Measurements from ENCODE around the gene TICAM2.

Gene TICAM2

GRCh38 chr5:115616472-115616871, 14.2 kb upstream of the TICAM2 start:
- no peak for ATAC-seq
- TF ChIP-seq TCF4 (CRISPR knock-in tag; IDR thresholded peaks at IDR 0.05; ENCODE audit: borderline replicate concordance), result no peak
- no peak for TF ChIP-seq BACH2 (CRISPR knock-in tag; IDR thresholded peaks at IDR 0.05; ENCODE audit: borderline replicate concordance)
- TF ChIP-seq GLIS3 (CRISPR knock-in tag; IDR thresholded peaks at IDR 0.05), result no peak
- no peak for TF ChIP-seq ZNF70 (CRISPR knock-in tag; IDR thresholded peaks at IDR 0.05)

- TF ChIP-seq, protein P1, sequence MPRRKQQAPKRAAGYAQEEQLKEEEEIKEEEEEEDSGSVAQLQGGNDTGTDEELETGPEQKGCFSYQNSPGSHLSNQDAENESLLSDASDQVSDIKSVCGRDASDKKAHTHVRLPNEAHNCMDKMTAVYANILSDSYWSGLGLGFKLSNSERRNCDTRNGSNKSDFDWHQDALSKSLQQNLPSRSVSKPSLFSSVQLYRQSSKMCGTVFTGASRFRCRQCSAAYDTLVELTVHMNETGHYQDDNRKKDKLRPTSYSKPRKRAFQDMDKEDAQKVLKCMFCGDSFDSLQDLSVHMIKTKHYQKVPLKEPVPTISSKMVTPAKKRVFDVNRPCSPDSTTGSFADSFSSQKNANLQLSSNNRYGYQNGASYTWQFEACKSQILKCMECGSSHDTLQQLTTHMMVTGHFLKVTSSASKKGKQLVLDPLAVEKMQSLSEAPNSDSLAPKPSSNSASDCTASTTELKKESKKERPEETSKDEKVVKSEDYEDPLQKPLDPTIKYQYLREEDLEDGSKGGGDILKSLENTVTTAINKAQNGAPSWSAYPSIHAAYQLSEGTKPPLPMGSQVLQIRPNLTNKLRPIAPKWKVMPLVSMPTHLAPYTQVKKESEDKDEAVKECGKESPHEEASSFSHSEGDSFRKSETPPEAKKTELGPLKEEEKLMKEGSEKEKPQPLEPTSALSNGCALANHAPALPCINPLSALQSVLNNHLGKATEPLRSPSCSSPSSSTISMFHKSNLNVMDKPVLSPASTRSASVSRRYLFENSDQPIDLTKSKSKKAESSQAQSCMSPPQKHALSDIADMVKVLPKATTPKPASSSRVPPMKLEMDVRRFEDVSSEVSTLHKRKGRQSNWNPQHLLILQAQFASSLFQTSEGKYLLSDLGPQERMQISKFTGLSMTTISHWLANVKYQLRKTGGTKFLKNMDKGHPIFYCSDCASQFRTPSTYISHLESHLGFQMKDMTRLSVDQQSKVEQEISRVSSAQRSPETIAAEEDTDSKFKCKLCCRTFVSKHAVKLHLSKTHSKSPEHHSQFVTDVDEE (CRISPR knock-in tag; IDR thresholded peaks at IDR 0.05), result no peak
- TF ChIP-seq OSR1 (CRISPR knock-in tag; IDR thresholded peaks at IDR 0.05), result no peak
- ATAC-seq, result no peak
Observed at GRCh38 chr5:115611873-115612272, 9.6 kb upstream of the TICAM2 start.

DNA sequence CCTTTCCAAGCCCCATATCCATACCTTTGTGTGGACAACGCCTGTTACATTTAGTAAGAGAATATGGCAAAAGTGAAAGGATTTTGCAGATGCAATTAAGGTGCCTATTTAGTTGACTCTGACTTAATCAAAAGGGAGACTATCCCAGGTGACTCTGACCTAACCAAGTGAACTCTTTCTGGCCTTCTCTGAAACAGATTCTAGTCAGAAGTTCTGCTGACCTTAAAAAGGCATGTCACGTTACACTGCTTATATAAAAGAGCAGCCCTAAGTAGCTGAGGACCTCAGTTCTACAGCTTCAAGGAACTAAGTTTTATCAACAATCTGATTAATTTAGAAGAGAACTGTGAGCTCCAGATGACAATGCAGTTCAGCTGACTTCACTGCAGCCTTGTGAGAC, 5.7 kb upstream of the TICAM2 start:
- ATAC-seq, result no peak
- TF ChIP-seq PATZ1 (CRISPR knock-in tag; IDR thresholded peaks at IDR 0.05; ENCODE audit: borderline replicate concordance), result no peak
- no peak for TF ChIP-seq BACH2 (CRISPR knock-in tag; IDR thresholded peaks at IDR 0.05; ENCODE audit: borderline replicate concordance)
- no peak for TF ChIP-seq GLIS3 (CRISPR knock-in tag; IDR thresholded peaks at IDR 0.05)
- no peak for TF ChIP-seq ARNTL (CRISPR knock-in tag; IDR thresholded peaks at IDR 0.05; ENCODE audit: borderline replicate concordance, low read depth)
- no peak for TF ChIP-seq CSDC2 (CRISPR knock-in tag; IDR thresholded peaks at IDR 0.05)
- no peak for TF ChIP-seq RARB (CRISPR knock-in tag; IDR thresholded peaks at IDR 0.05)
- no peak for TF ChIP-seq ZFP30 (CRISPR knock-in tag; IDR thresholded peaks at IDR 0.05)
- no peak for TF ChIP-seq POU6F1 (CRISPR knock-in tag; IDR thresholded peaks at IDR 0.05; ENCODE audit: borderline replicate concordance, low read depth)
- no peak for TF ChIP-seq ZC3H10 (CRISPR knock-in tag; IDR thresholded peaks at IDR 0.05)
- TF ChIP-seq OSR1 (CRISPR knock-in tag; IDR thresholded peaks at IDR 0.05), result no peak
- TF ChIP-seq ZNF8 (CRISPR knock-in tag; IDR thresholded peaks at IDR 0.05), result no peak
- no peak for TF ChIP-seq TCF4 (CRISPR knock-in tag; IDR thresholded peaks at IDR 0.05; ENCODE audit: borderline replicate concordance)

- no peak for ATAC-seq
- TF ChIP-seq, protein P2, sequence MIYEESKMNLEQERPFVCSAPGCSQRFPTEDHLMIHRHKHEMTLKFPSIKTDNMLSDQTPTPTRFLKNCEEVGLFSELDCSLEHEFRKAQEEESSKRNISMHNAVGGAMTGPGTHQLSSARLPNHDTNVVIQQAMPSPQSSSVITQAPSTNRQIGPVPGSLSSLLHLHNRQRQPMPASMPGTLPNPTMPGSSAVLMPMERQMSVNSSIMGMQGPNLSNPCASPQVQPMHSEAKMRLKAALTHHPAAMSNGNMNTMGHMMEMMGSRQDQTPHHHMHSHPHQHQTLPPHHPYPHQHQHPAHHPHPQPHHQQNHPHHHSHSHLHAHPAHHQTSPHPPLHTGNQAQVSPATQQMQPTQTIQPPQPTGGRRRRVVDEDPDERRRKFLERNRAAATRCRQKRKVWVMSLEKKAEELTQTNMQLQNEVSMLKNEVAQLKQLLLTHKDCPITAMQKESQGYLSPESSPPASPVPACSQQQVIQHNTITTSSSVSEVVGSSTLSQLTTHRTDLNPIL (CRISPR knock-in tag; IDR thresholded peaks at IDR 0.05; ENCODE audit: low read depth), result no peak
Observed at GRCh38 chr5:115605436-115605835, 3.2 kb upstream of the TICAM2 start.

- no peak for ATAC-seq
- TF ChIP-seq TCF4 (CRISPR knock-in tag; IDR thresholded peaks at IDR 0.05; ENCODE audit: borderline replicate concordance), result no peak
- no peak for TF ChIP-seq CSDC2 (CRISPR knock-in tag; IDR thresholded peaks at IDR 0.05)
- TF ChIP-seq ARNTL (CRISPR knock-in tag; IDR thresholded peaks at IDR 0.05; ENCODE audit: borderline replicate concordance, low read depth), result no peak
- TF ChIP-seq ZNF8 (CRISPR knock-in tag; IDR thresholded peaks at IDR 0.05), result no peak
- no peak for TF ChIP-seq ESRRG (CRISPR knock-in tag; IDR thresholded peaks at IDR 0.05)
- TF ChIP-seq GLIS3 (CRISPR knock-in tag; IDR thresholded peaks at IDR 0.05), result no peak
- TF ChIP-seq BACH2 (CRISPR knock-in tag; IDR thresholded peaks at IDR 0.05; ENCODE audit: borderline replicate concordance), result no peak
- TF ChIP-seq, protein P3, sequence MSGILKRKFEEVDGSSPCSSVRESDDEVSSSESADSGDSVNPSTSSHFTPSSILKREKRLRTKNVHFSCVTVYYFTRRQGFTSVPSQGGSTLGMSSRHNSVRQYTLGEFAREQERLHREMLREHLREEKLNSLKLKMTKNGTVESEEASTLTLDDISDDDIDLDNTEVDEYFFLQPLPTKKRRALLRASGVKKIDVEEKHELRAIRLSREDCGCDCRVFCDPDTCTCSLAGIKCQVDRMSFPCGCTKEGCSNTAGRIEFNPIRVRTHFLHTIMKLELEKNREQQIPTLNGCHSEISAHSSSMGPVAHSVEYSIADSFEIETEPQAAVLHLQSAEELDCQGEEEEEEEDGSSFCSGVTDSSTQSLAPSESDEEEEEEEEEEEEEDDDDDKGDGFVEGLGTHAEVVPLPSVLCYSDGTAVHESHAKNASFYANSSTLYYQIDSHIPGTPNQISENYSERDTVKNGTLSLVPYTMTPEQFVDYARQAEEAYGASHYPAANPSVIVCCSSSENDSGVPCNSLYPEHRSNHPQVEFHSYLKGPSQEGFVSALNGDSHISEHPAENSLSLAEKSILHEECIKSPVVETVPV (CRISPR knock-in tag; IDR thresholded peaks at IDR 0.05), result no peak
- no peak for TF ChIP-seq OSR1 (CRISPR knock-in tag; IDR thresholded peaks at IDR 0.05)
- TF ChIP-seq RARB (CRISPR knock-in tag; IDR thresholded peaks at IDR 0.05), result no peak
Observed at GRCh38 chr5:115602591-115603125, 379 bp upstream of the TICAM2 start.

Data from SK-N-SH treated with all-trans-retinoic acid at 6 μM for 48 hours (cell line).